ENCODE measurements around the gene ARL8A.

The ARL8A gene

DNA sequence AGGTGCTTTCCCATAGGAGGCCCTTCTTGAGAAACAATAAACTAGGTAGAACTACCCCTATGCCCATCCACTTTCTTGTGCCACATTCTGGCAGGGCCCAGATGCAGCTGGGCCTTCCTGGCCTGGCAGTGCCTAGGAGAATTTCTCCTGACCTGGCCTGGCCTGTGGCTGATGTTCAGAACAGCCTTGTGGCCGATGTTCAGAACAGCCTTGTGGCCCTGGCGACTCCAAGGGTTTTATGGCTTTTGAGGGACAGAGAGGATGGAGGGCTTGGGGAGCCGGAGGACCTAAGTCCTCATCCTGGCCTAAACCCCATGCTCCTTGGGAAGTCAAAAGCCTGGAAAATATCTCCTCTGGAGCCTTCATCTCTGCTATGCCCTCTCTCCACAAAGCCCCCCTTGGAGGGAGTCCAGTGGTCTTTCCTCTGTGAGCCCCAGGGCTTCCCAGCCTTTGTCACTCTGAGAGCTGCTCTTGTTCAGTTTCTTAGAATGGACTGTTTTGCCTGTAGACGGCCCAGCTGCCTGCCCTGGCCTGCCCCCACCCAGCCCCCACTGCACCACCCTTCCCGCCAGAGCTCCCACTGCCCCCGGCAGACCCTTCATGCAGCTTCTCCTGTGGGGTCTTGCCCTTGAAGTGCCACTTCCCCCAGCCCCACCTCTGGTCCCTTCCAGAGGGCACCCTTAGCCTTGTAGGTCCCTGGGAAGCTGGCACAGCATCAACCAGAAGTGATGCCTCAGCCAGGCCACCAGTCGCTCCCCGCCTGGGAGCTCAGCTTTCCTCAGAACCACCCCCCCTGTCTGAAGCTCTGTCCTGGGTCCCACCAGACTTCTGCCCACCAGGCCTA lies 14.9 kb downstream of the ARL8A start:
- H3K9me3 ChIP-seq, result no peaks in the 10 kb centered on the region
- peaks cover 10% of the 10 kb centered on the region for H3K27me3 ChIP-seq
- peaks cover 46% of the 10 kb centered on the region for H3K36me3 ChIP-seq
- no peak overlapping the region for H3K27ac ChIP-seq
- H3K4me1 ChIP-seq (ENCODE audit: control insufficient read depth in 1 of 2, insufficient read depth in 1 of 2, low read depth in 1 of 2, low read length in 1 of 2), result peaks cover 0 to 4% of the 10 kb centered on the region in 2 experiments
- no peak overlapping the region for H3K4me3 ChIP-seq (ENCODE audit: low read depth in 1 of 2, low read length in 1 of 2)
- TF ChIP-seq, protein P1, sequence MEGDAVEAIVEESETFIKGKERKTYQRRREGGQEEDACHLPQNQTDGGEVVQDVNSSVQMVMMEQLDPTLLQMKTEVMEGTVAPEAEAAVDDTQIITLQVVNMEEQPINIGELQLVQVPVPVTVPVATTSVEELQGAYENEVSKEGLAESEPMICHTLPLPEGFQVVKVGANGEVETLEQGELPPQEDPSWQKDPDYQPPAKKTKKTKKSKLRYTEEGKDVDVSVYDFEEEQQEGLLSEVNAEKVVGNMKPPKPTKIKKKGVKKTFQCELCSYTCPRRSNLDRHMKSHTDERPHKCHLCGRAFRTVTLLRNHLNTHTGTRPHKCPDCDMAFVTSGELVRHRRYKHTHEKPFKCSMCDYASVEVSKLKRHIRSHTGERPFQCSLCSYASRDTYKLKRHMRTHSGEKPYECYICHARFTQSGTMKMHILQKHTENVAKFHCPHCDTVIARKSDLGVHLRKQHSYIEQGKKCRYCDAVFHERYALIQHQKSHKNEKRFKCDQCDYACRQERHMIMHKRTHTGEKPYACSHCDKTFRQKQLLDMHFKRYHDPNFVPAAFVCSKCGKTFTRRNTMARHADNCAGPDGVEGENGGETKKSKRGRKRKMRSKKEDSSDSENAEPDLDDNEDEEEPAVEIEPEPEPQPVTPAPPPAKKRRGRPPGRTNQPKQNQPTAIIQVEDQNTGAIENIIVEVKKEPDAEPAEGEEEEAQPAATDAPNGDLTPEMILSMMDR (IDR thresholded peaks at IDR 0.05), result no peak

DNA sequence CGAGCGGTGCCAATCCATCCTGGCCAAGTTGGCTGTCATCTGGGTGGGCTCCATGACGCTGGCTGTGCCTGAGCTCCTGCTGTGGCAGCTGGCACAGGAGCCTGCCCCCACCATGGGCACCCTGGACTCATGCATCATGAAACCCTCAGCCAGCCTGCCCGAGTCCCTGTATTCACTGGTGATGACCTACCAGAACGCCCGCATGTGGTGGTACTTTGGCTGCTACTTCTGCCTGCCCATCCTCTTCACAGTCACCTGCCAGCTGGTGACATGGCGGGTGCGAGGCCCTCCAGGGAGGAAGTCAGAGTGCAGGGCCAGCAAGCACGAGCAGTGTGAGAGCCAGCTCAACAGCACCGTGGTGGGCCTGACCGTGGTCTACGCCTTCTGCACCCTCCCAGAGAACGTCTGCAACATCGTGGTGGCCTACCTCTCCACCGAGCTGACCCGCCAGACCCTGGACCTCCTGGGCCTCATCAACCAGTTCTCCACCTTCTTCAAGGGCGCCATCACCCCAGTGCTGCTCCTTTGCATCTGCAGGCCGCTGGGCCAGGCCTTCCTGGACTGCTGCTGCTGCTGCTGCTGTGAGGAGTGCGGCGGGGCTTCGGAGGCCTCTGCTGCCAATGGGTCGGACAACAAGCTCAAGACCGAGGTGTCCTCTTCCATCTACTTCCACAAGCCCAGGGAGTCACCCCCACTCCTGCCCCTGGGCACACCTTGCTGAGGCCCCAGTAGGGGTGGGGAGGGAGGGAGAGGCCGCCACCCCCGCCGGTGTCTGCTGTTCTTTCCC lies 16.5 kb downstream of the ARL8A start:
- TF ChIP-seq, protein P1 (IDR thresholded peaks at IDR 0.05), result no peak
- Histone ChIP-seq H3K9me3 (no peaks in the 10 kb centered on the region), H3K4me1 (ENCODE audit: control insufficient read depth in 1 of 2, insufficient read depth in 1 of 2, low read depth in 1 of 2, low read length in 1 of 2) (peaks cover 0 to 4% of the 10 kb centered on the region in 2 experiments), H3K27ac (no peak overlapping the region), H3K27me3 (peaks cover 10% of the 10 kb centered on the region), H3K36me3 (peaks cover 29% of the 10 kb centered on the region), H3K4me3 (ENCODE audit: low read depth in 1 of 2, low read length in 1 of 2) (no peak overlapping the region)

DNA sequence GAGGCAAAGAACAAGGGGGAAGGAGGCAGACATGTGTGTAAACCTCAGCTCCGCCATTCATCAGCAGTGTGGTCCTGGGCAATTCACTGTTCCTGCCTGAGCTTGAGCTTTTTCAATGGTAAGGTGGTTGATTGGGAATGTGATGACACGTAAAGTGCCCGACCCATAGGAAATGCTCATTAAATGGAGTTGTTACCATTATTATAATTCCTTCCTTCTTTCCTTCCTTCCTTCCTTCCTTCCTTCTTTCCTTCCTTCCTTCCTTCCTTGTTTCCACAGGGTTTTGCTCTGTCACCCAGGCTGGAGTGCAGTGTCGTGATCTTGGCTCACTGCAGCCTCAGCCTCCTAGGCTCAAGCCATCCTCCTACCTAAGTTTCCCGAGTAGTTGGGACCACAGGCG lies 17.5 kb downstream of the ARL8A start:
- TF ChIP-seq, protein P1 (IDR thresholded peaks at IDR 0.05), result no peak
- Histone ChIP-seq H3K4me3 (ENCODE audit: low read depth in 1 of 2, low read length in 1 of 2) (no peak overlapping the region), H3K27me3 (peaks cover 10% of the 10 kb centered on the region), H3K36me3 (peaks cover 20% of the 10 kb centered on the region), H3K27ac (no peak overlapping the region), H3K9me3 (no peaks in the 10 kb centered on the region), H3K4me1 (ENCODE audit: control insufficient read depth in 1 of 2, insufficient read depth in 1 of 2, low read depth in 1 of 2, low read length in 1 of 2) (peaks cover 0 to 4% of the 10 kb centered on the region in 2 experiments)

DNA sequence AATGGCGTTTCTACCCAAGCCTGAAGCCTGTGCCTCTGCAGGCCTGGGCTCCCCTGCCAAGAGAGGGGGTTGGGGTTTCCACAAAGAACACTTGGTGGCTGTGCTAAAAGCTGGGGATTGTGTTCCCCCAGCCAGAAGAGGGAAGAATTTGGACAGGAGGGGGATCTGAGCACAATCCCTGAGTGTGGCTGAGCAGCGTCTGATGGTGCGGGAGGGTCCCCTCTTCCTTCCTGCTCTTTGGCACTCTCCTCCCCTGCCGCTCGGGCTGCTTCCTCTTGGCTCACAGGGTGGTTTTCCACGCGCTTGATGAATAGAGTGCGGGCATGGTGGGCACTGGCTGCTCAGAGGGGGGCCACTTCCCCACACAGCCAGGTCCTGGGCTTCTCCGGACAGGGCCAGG lies 18.1 kb downstream of the ARL8A start:
- H3K27ac ChIP-seq, result no peak overlapping the region
- peaks cover 0 to 4% of the 10 kb centered on the region in 2 experiments for H3K4me1 ChIP-seq (ENCODE audit: control insufficient read depth in 1 of 2, insufficient read depth in 1 of 2, low read depth in 1 of 2, low read length in 1 of 2)
- peaks cover 10% of the 10 kb centered on the region for H3K27me3 ChIP-seq
- peaks cover 13% of the 10 kb centered on the region for H3K36me3 ChIP-seq
- TF ChIP-seq, protein P1 (IDR thresholded peaks at IDR 0.05), result no peak
- H3K9me3 ChIP-seq, result no peaks in the 10 kb centered on the region
- no peak overlapping the region for H3K4me3 ChIP-seq (ENCODE audit: low read depth in 1 of 2, low read length in 1 of 2)

DNA sequence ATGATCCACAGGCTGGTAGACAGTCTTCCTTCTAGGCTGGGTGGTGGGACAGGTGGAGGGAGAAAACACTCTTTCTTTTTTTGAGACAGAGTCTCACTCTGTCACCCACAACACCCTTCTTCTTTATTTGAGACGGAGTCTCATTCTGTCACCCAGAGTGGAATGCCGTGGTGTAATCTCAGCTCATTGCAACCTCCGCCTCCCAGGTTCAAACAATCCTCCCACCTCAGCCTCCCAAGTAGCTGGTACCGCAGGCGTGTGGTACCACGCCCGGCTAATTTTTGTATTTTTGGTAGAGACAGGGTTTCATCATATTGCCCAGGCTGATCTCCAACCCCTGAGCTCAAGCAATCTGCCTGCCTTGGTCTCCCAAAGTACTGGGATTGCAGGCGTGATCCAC lies 18.9 kb downstream of the ARL8A start:
- no peak overlapping the region for H3K27ac ChIP-seq
- no peaks in the 10 kb centered on the region for H3K9me3 ChIP-seq
- TF ChIP-seq, protein P1 (IDR thresholded peaks at IDR 0.05), result no peak
- peaks cover 0 to 4% of the 10 kb centered on the region in 2 experiments for H3K4me1 ChIP-seq (ENCODE audit: control insufficient read depth in 1 of 2, insufficient read depth in 1 of 2, low read depth in 1 of 2, low read length in 1 of 2)
- H3K4me3 ChIP-seq (ENCODE audit: low read depth in 1 of 2, low read length in 1 of 2), result no peak overlapping the region
- peaks cover 10% of the 10 kb centered on the region for H3K27me3 ChIP-seq
- peaks cover 5% of the 10 kb centered on the region for H3K36me3 ChIP-seq

Measured in neutrophil (primary cell).